GM12872 (cell line): ENCODE measurements around the gene TAX1BP1.

ENCODE experiments used
- TF ChIP-seq, protein P1 (sequence below): IDR thresholded peaks from 3 replicates; pipeline ENCODE4 v1.5.1; 2011; ENCODE audit warnings: low read depth, mild to moderate bottlenecking, low read length, moderate library complexity; ENCODE audit not compliant: insufficient read depth

TAX1BP1 gene

DNA sequence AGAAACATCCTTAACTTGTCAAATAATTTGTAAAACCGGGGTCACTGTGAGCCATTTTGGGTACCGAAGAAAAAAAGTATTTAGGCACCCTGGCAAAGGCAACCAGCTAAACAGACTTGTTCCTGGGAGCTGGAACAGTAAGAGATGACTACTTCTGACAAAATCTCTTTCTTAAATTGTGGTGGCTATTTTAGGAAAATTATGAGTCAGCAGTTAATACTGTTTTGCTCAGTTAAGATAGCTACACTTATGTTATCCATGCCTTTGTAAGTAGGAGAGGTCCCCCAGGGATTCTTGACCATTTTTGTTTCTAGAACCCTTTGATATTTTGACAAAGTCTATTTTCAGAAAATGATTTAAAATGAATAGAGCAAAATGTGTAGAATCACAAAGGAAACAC lies 68.7 kb downstream of the TAX1BP1 start:
- TF ChIP-seq, protein P1, sequence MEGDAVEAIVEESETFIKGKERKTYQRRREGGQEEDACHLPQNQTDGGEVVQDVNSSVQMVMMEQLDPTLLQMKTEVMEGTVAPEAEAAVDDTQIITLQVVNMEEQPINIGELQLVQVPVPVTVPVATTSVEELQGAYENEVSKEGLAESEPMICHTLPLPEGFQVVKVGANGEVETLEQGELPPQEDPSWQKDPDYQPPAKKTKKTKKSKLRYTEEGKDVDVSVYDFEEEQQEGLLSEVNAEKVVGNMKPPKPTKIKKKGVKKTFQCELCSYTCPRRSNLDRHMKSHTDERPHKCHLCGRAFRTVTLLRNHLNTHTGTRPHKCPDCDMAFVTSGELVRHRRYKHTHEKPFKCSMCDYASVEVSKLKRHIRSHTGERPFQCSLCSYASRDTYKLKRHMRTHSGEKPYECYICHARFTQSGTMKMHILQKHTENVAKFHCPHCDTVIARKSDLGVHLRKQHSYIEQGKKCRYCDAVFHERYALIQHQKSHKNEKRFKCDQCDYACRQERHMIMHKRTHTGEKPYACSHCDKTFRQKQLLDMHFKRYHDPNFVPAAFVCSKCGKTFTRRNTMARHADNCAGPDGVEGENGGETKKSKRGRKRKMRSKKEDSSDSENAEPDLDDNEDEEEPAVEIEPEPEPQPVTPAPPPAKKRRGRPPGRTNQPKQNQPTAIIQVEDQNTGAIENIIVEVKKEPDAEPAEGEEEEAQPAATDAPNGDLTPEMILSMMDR = no peak

DNA sequence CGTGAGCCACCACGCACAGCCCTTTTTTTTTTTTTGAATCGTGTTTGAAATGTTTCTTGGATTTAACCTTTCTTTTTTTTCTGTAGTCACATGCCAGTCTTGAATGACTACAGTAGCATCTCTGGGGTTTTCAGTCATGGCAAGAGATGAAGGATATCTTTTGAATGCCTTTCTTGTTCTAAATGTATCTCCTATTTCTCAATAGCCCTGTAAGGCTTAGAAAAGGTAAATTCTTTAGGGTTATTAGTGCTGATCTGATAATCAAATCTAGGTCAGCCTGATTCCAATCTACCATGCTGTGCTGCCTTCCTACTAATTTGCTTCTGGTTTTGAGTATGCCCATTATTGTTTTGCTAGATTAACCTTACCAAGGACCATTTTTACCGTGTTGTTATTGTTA lies 70.2 kb downstream of the TAX1BP1 start:
- TF ChIP-seq, protein P1 = no peak

DNA sequence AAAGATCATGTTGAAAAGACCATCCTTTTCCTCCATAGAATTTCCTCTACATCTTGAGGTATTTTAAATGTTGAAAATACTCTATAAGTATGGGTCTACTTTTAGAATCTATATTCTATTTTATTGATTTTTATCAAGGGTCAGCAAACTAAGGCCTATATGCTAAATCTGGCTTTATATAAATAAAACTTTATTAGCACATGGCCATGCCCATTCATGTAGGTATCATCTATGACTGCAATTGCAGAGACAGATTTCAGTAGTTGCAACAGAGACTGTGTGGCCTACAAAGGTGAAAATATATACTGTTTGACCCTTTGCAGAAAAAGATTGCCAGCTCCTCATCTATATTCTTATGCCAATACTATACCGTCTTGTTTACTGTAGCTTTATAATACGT lies 72.7 kb downstream of the TAX1BP1 start:
- TF ChIP-seq, protein P1 = no peak

DNA sequence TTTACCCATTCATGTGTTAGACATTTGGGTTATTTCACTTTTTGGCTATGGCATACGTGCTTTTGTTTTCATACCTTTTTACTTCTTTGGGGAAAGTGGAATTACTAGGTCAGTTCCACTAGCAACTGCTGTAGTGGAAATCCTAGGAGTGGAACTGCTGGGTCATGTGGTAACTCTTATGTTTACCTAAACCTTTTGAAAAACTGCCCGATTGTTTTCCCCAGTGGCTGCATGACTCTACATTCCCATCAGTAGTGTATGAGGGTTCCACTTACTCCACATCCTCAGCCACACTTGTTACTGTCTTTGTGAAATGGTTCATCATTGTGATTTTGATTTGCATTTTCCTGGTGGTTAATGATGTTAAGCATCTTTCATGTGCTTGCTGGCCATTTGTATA lies 82.3 kb downstream of the TAX1BP1 start:
- TF ChIP-seq, protein P1 = no peak

DNA sequence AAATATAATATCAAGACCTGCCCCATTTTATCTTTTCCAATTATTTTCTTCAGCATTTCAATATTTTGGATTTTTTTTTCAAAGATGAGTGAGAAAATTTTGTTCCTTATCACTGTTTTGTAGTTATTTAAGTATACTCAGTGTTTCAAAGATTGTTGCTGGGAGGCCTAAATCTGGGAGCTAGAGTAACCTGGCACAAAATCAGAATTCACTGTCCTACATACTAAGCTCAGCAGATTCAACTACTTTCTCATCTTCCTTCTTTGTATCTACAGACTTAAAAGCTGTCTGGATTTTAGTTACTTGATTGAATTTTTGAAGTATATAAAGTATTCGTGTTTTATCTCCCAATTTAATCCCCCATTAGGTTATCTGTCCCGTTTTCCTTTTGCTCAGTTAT lies 85.9 kb downstream of the TAX1BP1 start:
- TF ChIP-seq, protein P1 = no peak

DNA sequence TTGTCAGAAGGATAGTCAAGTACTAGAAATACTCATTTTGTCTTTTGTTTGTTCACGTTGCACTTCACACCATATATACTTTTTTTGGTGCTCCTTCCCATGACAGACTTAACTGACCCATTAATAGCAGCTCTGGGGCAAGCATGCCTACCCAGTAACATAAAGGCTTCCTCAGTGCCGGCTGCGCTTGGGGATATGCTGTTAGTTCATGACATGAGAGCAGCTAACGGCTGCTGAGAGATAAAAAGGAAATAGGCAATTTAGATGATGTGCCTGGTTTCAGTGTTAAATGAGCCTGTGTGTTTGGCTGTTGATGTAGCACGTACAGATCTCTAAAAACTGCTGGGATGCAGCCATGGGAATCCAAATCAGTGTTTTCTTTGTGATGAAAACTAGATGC lies 86.4 kb downstream of the TAX1BP1 start:
- TF ChIP-seq, protein P1 = no peak

DNA sequence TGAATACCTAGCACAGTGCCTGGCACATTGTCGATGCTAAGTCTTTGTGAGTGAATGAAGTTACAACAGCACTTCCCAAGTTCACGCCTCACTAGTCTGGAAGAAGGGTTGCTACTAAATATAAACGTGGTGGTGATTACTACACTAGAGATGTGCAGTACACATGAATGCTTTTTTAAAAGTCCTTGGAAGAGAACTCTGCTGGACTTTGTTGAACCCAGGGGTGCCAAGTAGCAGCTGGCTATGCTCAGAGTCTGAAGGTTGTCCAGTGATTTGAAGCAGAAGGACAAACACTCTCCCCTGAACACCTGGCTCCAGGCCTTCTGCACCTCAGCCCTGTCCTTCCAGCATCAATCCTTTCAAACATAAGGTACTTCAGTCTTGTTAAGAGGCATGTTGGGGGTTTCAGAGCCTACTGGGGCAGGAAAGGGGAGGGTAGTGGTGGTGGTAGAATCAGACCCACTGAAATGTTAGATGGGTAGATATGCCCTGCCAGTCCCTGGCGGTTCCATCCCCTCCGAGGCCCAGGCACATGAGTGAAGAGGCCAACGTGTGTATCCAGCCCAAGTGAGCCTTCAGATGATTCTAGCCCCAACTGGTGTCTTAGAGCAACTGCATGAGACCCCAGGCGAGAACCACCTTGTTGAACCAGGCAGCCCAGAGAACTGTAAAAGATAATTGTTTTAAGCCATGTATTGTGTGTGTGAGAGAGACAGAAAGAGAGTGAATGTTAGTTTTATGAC lies 94.4 kb downstream of the TAX1BP1 start:
- TF ChIP-seq, protein P1 = no peak
